ENCODE data around the gene C19orf33. TPM values are rescaled to one million over a fixed set of nuclear protein-coding genes. Genes with fewer than 3 reads are reported as not detected.
A peak's percentile ranks its signal among the peaks of the same experiment; 100 is the strongest.

Gene C19orf33
- total RNA-seq, 4 donors from 2014 or later, result 354 to 843 (median 469) TPM

DNA sequence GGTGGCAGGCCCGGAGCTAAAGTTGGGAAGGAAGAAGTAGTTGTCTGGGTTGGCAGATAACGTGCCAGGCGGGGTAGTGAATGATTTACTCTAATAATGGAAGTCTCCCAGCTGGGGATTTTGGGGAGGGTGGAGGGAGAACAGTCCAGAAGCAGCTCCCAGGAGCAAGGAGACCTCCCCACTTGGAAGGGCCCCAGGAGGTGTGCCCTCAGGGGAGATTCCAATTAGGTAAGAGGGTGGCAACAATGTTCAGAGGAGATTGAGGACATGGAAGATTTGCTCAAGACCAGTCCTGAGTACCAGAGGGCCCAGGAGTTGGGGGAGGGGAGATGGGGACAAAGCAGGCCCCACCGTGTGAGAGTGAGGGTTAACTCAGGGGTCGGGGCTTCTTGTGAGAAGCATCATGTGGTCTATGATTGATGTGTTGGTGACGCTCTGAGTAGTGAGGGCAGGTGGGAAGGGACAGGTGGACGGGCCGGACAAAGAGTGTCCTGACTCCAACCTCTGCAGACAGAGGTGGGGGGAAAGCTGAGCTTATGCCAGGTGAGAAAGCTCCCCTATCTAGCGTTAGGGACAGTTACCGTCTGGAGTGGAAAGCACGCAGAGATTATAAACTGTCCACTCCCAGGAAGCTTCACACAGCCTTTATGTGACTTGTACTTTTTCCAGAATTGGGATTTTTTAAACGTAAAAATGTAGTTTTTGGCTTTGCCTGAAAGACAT is 36.1 kb upstream of the C19orf33 start:
- Histone ChIP-seq H3K36me3 (peaks cover 0 to 11% (median 0%) of the 10 kb centered on the region in 3 donors), H3K4me3 (peak overlapping the region in 3 of 4 donors; percentile 6 to 83 (median 75)), H3K27me3 (peaks cover 0 to 15% (median 0%) of the 10 kb centered on the region in 4 donors), H3K9me3 (no peaks in the 10 kb centered on the region), H3K27ac (peak overlapping the region; percentile 91 to 98 (median 96)), H3K4me1 (peaks cover 6 to 66% (median 9%) of the 10 kb centered on the region in 3 donors)
- DNase-seq, result no peak
- TF ChIP-seq, protein P1, sequence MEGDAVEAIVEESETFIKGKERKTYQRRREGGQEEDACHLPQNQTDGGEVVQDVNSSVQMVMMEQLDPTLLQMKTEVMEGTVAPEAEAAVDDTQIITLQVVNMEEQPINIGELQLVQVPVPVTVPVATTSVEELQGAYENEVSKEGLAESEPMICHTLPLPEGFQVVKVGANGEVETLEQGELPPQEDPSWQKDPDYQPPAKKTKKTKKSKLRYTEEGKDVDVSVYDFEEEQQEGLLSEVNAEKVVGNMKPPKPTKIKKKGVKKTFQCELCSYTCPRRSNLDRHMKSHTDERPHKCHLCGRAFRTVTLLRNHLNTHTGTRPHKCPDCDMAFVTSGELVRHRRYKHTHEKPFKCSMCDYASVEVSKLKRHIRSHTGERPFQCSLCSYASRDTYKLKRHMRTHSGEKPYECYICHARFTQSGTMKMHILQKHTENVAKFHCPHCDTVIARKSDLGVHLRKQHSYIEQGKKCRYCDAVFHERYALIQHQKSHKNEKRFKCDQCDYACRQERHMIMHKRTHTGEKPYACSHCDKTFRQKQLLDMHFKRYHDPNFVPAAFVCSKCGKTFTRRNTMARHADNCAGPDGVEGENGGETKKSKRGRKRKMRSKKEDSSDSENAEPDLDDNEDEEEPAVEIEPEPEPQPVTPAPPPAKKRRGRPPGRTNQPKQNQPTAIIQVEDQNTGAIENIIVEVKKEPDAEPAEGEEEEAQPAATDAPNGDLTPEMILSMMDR (IDR thresholded peaks at IDR 0.05), result no peak
- TF ChIP-seq POLR2A (IDR thresholded peaks at IDR 0.05), result no peak
- intact Hi-C loops (cut with DNase I), result no loop called here
- WGBS, 2 donors, result 43 to 58% methylated on average over 12 of the region's 12 CpGs

DNA sequence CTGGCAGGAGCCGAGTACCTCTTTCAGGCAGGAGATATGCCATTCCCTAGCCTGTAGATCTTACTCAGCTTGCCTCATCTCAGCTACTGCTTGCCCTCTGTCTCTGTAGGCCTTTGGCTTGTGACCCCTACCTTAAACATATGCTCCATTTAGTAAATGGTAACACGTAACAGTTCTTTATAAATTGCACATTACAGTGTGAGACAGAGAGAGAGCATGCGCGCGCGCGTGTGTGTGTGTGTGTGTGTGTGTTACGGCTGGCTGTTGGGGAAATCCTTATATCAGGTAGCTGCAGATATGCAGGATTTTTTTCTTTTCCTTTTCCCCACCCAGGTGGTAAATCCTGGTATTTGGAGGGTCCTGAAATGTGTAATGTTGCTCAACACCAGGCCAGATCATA is 35.5 kb upstream of the C19orf33 start:
- peaks cover 0 to 13% (median 0%) of the 10 kb centered on the region in 4 donors for H3K27me3 ChIP-seq
- TF ChIP-seq POLR2A (IDR thresholded peaks at IDR 0.05), result no peak
- TF ChIP-seq, protein P1 (IDR thresholded peaks at IDR 0.05), result no peak
- H3K9me3 ChIP-seq, result no peaks in the 10 kb centered on the region
- H3K4me3 ChIP-seq, result peak overlapping the region in 3 of 4 donors; percentile 6 to 83 (median 12)
- no peak for DNase-seq
- peaks cover 0 to 11% (median 0%) of the 10 kb centered on the region in 3 donors for H3K36me3 ChIP-seq
- peak overlapping the region; percentile 91 to 98 (median 96) for H3K27ac ChIP-seq
- 57 to 65% methylated on average over 8 of the region's 8 CpGs for WGBS, 2 donors
- peaks cover 6 to 70% (median 8%) of the 10 kb centered on the region in 3 donors for H3K4me1 ChIP-seq
- intact Hi-C loops (cut with DNase I), result no loop called here

DNA sequence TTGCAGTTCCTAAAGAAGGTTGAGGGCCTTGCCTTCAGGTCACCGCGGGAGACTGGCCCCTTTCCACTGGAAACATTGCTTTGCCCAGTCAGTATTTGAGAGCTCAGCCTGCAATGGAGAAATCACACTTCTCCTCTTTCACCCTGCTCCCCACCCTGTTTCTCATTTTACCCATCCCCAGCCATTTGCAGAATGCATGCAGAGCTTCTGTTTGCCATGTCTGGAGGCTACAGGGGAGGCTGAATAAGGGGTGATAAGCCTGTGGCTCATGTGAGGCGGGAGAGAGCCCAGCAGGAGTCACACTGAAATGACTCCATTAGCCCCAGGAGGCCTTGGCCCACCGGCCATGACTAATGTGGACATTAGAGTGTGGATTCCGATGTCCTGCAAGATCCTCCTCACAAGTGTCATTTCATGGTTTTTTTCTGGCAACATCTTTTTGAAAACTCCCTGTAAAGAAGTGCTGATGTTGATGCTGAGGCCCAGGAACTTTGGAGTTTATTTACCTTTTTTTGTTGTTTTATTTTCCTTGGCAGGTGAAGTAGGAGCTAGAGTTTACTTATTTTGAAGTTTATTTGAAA is 33.4 kb upstream of the C19orf33 start:
- intact Hi-C loops (cut with DNase I), result no loop called here
- no peaks in the 10 kb centered on the region for H3K27me3 ChIP-seq
- no peak overlapping the region for H3K4me3 ChIP-seq
- H3K4me1 ChIP-seq, result peaks cover 3 to 79% (median 15%) of the 10 kb centered on the region in 3 donors
- H3K27ac ChIP-seq, result no peak overlapping the region
- peaks cover 0 to 11% (median 0%) of the 10 kb centered on the region in 3 donors for H3K36me3 ChIP-seq
- TF ChIP-seq, protein P1 (IDR thresholded peaks at IDR 0.05), result no peak
- TF ChIP-seq POLR2A (IDR thresholded peaks at IDR 0.05), result no peak
- WGBS, 2 donors, result 84 to 89% methylated on average over 5 of the region's 5 CpGs
- no peak for DNase-seq
- no peaks in the 10 kb centered on the region for H3K9me3 ChIP-seq

DNA sequence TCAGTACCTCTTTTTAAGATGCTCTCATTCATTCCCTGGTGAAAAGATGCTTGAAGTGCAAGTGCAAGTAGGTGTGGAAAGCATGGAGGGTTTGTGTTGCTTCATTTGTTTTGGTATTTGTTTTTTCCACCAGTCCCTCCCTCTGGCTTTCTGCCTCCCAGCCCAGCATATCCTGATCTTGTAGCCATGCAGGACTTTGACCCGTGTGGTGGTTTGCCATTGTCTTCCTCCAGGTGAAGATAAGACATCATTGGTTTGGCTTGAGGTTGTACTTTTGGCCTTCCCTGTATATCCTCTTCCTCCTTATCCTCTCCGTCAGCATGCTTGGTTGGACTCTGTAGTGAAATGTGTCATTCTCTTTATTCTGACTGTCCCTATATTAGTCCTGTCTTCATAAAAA is 30.6 kb upstream of the C19orf33 start:
- Histone ChIP-seq H3K4me3 (no peak overlapping the region), H3K4me1 (peaks cover 16 to 79% (median 23%) of the 10 kb centered on the region in 3 donors), H3K27ac (peak overlapping the region in 1 of 4 donors; percentile 40), H3K9me3 (no peaks in the 10 kb centered on the region), H3K27me3 (no peaks in the 10 kb centered on the region), H3K36me3 (peaks cover 0 to 11% (median 0%) of the 10 kb centered on the region in 3 donors)
- intact Hi-C loops (cut with DNase I), result no loop called here
- DNase-seq, result no peak
- WGBS, 2 donors, result 45 to 67% methylated on average over 2 of the region's 2 CpGs
- TF ChIP-seq, protein P1 (IDR thresholded peaks at IDR 0.05), result no peak
- TF ChIP-seq POLR2A (IDR thresholded peaks at IDR 0.05), result no peak

DNA sequence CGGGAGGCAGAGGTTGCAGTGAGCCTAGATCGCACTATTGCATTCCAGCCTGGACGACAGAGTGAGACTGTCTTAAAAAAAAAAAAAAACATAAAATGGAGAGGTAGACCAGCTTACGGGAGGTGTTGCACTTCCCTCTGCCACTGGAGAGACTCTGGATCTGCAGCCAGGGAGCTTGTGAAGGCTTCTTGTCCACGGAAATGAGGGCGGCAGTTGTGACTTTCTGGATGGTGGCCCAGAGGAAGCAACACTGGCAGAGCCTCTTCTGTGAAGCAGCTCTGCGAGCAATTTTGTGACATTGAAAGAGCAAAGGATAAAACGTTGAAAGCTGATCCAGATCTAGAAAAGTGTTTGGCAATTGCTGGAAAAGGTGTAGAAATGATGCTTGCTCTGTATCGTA is 29.3 kb upstream of the C19orf33 start:
- no peak for TF ChIP-seq POLR2A (IDR thresholded peaks at IDR 0.05)
- TF ChIP-seq, protein P1 (IDR thresholded peaks at IDR 0.05), result no peak
- no peak for DNase-seq
- Histone ChIP-seq H3K36me3 (peaks cover 0 to 14% (median 0%) of the 10 kb centered on the region in 3 donors), H3K9me3 (no peaks in the 10 kb centered on the region), H3K4me1 (peaks cover 16 to 82% (median 27%) of the 10 kb centered on the region in 3 donors), H3K4me3 (no peak overlapping the region), H3K27ac (peak overlapping the region in 3 of 4 donors; percentile 12 to 40 (median 25)), H3K27me3 (no peaks in the 10 kb centered on the region)
- intact Hi-C loops (cut with DNase I), result no loop called here
- WGBS, 2 donors, result 49 to 55% methylated on average over 6 to 8 of the region's 9 CpGs

Measured in esophagus squamous epithelium (tissue), 5 donors.